Kidney capillary endothelial cell (primary cell): ENCODE results near the gene SNX18.

Experiments
- DNase-seq: peaks from one replicate; pipeline ENCODE4 v3.0.0-alpha.2; 2018; ENCODE audit warnings: low spot score

Gene SNX18

GRCh38 chr5:54580997-54581811 lies 63.6 kb downstream of the SNX18 start:
- DNase-seq: no peak

GRCh38 chr5:54581831-54582548 lies 64.4 kb downstream of the SNX18 start:
- no peak for DNase-seq

- DNase-seq: no peak
Measured at GRCh38 chr5:54586336-54586735, 68.8 kb downstream of the SNX18 start.

- no peak for DNase-seq
Measured at GRCh38 chr5:54589786-54590185, 72.2 kb downstream of the SNX18 start.

- no peak for DNase-seq
Measured at GRCh38 chr5:54590824-54591223, 73.3 kb downstream of the SNX18 start.

GRCh38 chr5:54593779-54594178 lies 76.2 kb downstream of the SNX18 start:
- DNase-seq: no peak

GRCh38 chr5:54594181-54594580 lies 76.6 kb downstream of the SNX18 start:
- no peak for DNase-seq

- DNase-seq: no peak
Measured at GRCh38 chr5:54595721-54596120, 78.2 kb downstream of the SNX18 start.
